H1 (cell line): ENCODE measurements around the gene SCNN1A. TPM values are rescaled to one million over a fixed set of nuclear protein-coding genes. Genes with fewer than 3 reads are reported as not detected.
A peak's percentile ranks its signal among the peaks of the same experiment; 100 is the strongest.

Experiments
- CTCF ChIA-PET: fragments of 300-600 bp; sonication (Branson Sonifier 250); formaldehyde crosslinking; loops from one replicate; lab custom pipeline; 2021; ENCODE audit not compliant: partially characterized antibody; lab: Charles Lee
- POLR2A ChIA-PET: fragments of 300-600 bp; sonication (Branson Sonifier 250); formaldehyde crosslinking; loops from one replicate; lab custom pipeline; 2021; ENCODE audit warnings: inconsistent platforms; ENCODE audit not compliant: partially characterized antibody; lab: Charles Lee
- DNase-seq, 2 experiments: peaks; one replicate each; pipeline versions ENCODE4 v3.0.0 to v3.0.0-alpha.2; 2010 to 2022; ENCODE audit warnings: low spot score in 2 of 2, low read depth in 1 of 2, mixed read lengths in 1 of 2
- FAIRE-seq: peaks from 2 replicates; lab custom pipeline; 2011; peaks lifted over from hg19 to GRCh38; lab: Jason Lieb, UNC
- H2AFZ ChIP-seq: 2 replicates; pipeline ENCODE4 v1.8.1; 2012; ENCODE audit warnings: low read length, inconsistent platforms
- H2AK5ac ChIP-seq: 2 replicates; pipeline ENCODE4 v1.6.1; 2013; ENCODE audit warnings: low read depth, low read length
- H2BK120ac ChIP-seq: replicated peaks from 2 replicates; pipeline ENCODE3; 2013; ENCODE audit warnings: low read depth, low read length, inconsistent platforms
- H2BK12ac ChIP-seq: 2 replicates; pipeline ENCODE4 v1.6.1; 2013; ENCODE audit warnings: low read depth, low read length
- H2BK15ac ChIP-seq: 2 replicates; pipeline ENCODE4 v1.6.1; 2013; ENCODE audit warnings: low read length
- H2BK20ac ChIP-seq: 2 replicates; pipeline ENCODE4 v1.6.1; 2013; ENCODE audit warnings: low read length
- H2BK5ac ChIP-seq: 2 replicates; pipeline ENCODE4 v1.6.1; 2013; ENCODE audit warnings: low read depth, low read length
- H3K14ac ChIP-seq: 2 replicates; pipeline ENCODE4 v1.6.1; 2013; ENCODE audit warnings: inconsistent platforms; ENCODE audit not compliant: insufficient read length
- H3K18ac ChIP-seq: 2 replicates; pipeline ENCODE4 v1.6.1; 2013; ENCODE audit warnings: low read length; ENCODE audit errors: extremely low read depth
- H3K23ac ChIP-seq: 2 replicates; pipeline ENCODE4 v1.6.1; 2013; ENCODE audit warnings: inconsistent platforms; ENCODE audit not compliant: insufficient read length
- H3K23me2 ChIP-seq: 2 replicates; pipeline ENCODE4 v1.6.1; 2013; ENCODE audit warnings: low read depth, low read length
- H3K27ac ChIP-seq: 2 replicates; pipeline ENCODE4 v1.6.1; 2011; ENCODE audit warnings: low read depth, low read length, inconsistent platforms
- H3K27me3 ChIP-seq, 4 experiments: replicated peaks in 1 of 4; 1 replicate in 1 of 4; 2 replicates in 3 of 4; pipeline versions ENCODE4 v1.6.1 to v1.8.1; 2011 to 2013; ENCODE audit warnings: low read length in 3 of 4, mild to moderate bottlenecking in 3 of 4, inconsistent platforms in 2 of 4, mixed read lengths in 2 of 4, moderate library complexity in 1 of 4; ENCODE audit not compliant: control insufficient read depth in 3 of 4, insufficient read depth in 3 of 4; ENCODE audit errors: extremely low read depth in 1 of 4
- H3K36me3 ChIP-seq, 4 experiments: 2 replicates each; pipeline versions ENCODE4 v1.6.1 to v1.8.1; 2011 to 2013; ENCODE audit warnings: mild to moderate bottlenecking in 4 of 4, low read length in 3 of 4, moderate library complexity in 2 of 4, control low read depth in 1 of 4, inconsistent platforms in 1 of 4; ENCODE audit not compliant: insufficient read depth in 4 of 4, control insufficient read depth in 2 of 4
- H3K4ac ChIP-seq: replicated peaks from 2 replicates; pipeline ENCODE3; 2013; ENCODE audit warnings: low read length, low read depth, mixed read lengths, inconsistent platforms; ENCODE audit not compliant: insufficient read length
- H3K4me1 ChIP-seq, 4 experiments: replicated peaks in 1 of 4; 1 replicate in 1 of 4; 2 replicates in 3 of 4; pipeline versions ENCODE4 v1.6.1 to v1.8.1; 2011 to 2013; ENCODE audit warnings: low read length in 3 of 4, inconsistent platforms in 2 of 4, mixed read lengths in 1 of 4; ENCODE audit not compliant: insufficient read depth in 4 of 4, control insufficient read depth in 3 of 4
- H3K4me2 ChIP-seq, 2 experiments: 2 replicates each; pipeline versions ENCODE4 v1.6.1 to v1.8.1; 2011 to 2013; ENCODE audit warnings: low read depth in 2 of 2, low read length in 2 of 2, control low read depth in 1 of 2, inconsistent platforms in 1 of 2, mild to moderate bottlenecking in 1 of 2; ENCODE audit not compliant: insufficient read depth in 1 of 2
- H3K4me3 ChIP-seq, 4 experiments: fragments of 200-600, 300-600 bp in 1 of 4; sonication (generic), shearing (Covaris generic), sonication (Bioruptor Twin) in 1 of 4; 2 replicates each; pipeline versions ENCODE4 v1.5.1 to v1.8.1; 2011 to 2016; ENCODE audit warnings: low read length in 4 of 4, low read depth in 3 of 4, control low read depth in 2 of 4, inconsistent platforms in 2 of 4, mild to moderate bottlenecking in 2 of 4, mixed read lengths in 1 of 4, moderate library complexity in 1 of 4; ENCODE audit not compliant: insufficient read depth in 2 of 4; ENCODE audit errors: extremely low read depth in 1 of 4
- H3K56ac ChIP-seq: replicated peaks from 2 replicates; pipeline ENCODE3; 2013; ENCODE audit warnings: low read depth, mild to moderate bottlenecking, mixed read lengths, low read length, inconsistent platforms; ENCODE audit not compliant: insufficient read length
- H3K79me1 ChIP-seq: 2 replicates; pipeline ENCODE4 v1.6.1; 2013; ENCODE audit warnings: low read depth, low read length, control low read depth
- H3K79me2 ChIP-seq, 2 experiments: 2 replicates each; pipeline versions ENCODE4 v1.6.1 to v1.8.1; 2012 to 2013; ENCODE audit warnings: low read length in 2 of 2, mild to moderate bottlenecking in 2 of 2, inconsistent platforms in 1 of 2; ENCODE audit not compliant: insufficient read depth in 2 of 2, control insufficient read depth in 1 of 2
- H3K9ac ChIP-seq, 4 experiments: replicated peaks in 1 of 4; 1 replicate in 1 of 4; 2 replicates in 3 of 4; pipeline versions ENCODE4 v1.6.1 to v1.8.1; 2011 to 2013; ENCODE audit warnings: low read depth in 3 of 4, low read length in 3 of 4, control low read depth in 2 of 4, mild to moderate bottlenecking in 2 of 4, moderate library complexity in 2 of 4, inconsistent platforms in 1 of 4; ENCODE audit errors: extremely low read depth in 1 of 4
- H3K9me3 ChIP-seq, 2 experiments: 2 replicates each; pipeline versions ENCODE4 v1.6.1 to v1.8.1; 2012 to 2013; ENCODE audit warnings: mild to moderate bottlenecking in 2 of 2, moderate library complexity in 2 of 2, control low read depth in 1 of 2, inconsistent platforms in 1 of 2, low read depth in 1 of 2, low read length in 1 of 2, mixed read lengths in 1 of 2; ENCODE audit not compliant: insufficient read depth in 2 of 2
- H4K20me1 ChIP-seq, 2 experiments: replicated peaks in 1 of 2; 2 replicates each; pipeline versions ENCODE3 to v1.8.1; 2011 to 2013; ENCODE audit warnings: inconsistent platforms in 2 of 2, low read length in 2 of 2, mild to moderate bottlenecking in 1 of 2; ENCODE audit not compliant: insufficient read depth in 2 of 2, control insufficient read depth in 1 of 2
- H4K5ac ChIP-seq: 2 replicates; pipeline ENCODE4 v1.6.1; 2013; ENCODE audit warnings: low read length, low read depth, mixed read lengths, inconsistent platforms; ENCODE audit not compliant: insufficient read length
- H4K8ac ChIP-seq: 2 replicates; pipeline ENCODE4 v1.8.0; 2013; ENCODE audit warnings: mild to moderate bottlenecking, moderate library complexity, low read length, inconsistent platforms; ENCODE audit not compliant: insufficient read depth; ENCODE audit errors: extremely low read depth
- H4K91ac ChIP-seq: replicated peaks from 2 replicates; pipeline ENCODE3; 2013; ENCODE audit warnings: low read length, mixed read lengths, inconsistent platforms; ENCODE audit not compliant: insufficient read length
- MAX ChIP-seq: IDR thresholded peaks from 2 replicates; pipeline ENCODE4 v1.6.1; 2012; ENCODE audit warnings: inconsistent platforms
- POLR2A ChIP-seq, 2 experiments: IDR thresholded peaks; 1 replicate in 1 of 2; 2 replicates in 1 of 2; pipeline ENCODE4 v1.6.1; 2011; ENCODE audit warnings: low read depth in 2 of 2, low read length in 2 of 2, mild to moderate bottlenecking in 2 of 2; ENCODE audit errors: control extremely low read depth in 1 of 2
- POLR2AphosphoS5 ChIP-seq: IDR thresholded peaks from 2 replicates; pipeline ENCODE4 v1.6.1; 2011; ENCODE audit warnings: low read depth, low read length
- WGBS, 2 experiments: shearing (Covaris generic) in 1 of 2; methylation state at CpG; one replicate each; pipeline versions ENCODE4 v1.1.6 to v1.1.7; 2013 to 2015; ENCODE audit warnings: low lambda C conversion rate in 2 of 2, mixed read lengths in 2 of 2, inconsistent platforms in 1 of 2, low coverage in 1 of 2, missing lambda C conversion rate in 1 of 2; ENCODE audit not compliant: insufficient replicate concordance in 2 of 2, insufficient coverage in 1 of 2, insufficient read length in 1 of 2; ENCODE audit errors: extremely low coverage in 1 of 2, missing lambda C conversion rate in 1 of 2; 5-methylcytosine and 5-hydroxymethylcytosine counted together
- polyA plus RNA-seq, 7 experiments: library from polyadenylated mRNA; depleted of rRNA in 3 of 7; stranded (reverse) in 5 of 7; unstranded in 2 of 7; fragments of >200 nt in 5 of 7; fragments of 200-250 nt in 2 of 7; gene quantifications; 1 replicate in 5 of 7; 2 replicates in 1 of 7; 4 replicates in 1 of 7; pipeline versions ENCODE4 v1.2.1 to v1.2.3, GENCODE V29; 2011 to 2013; ENCODE audit warnings: missing spikeins in 2 of 7, mixed read lengths in 2 of 7
- total RNA-seq: library from RNA; stranded (reverse); fragmentation: NEBNext Ultra II Directional; extraction: Animal tissue kit (Norgen Biotek cat#: 25700); gene quantifications from 2 replicates; pipeline ENCODE4 v1.2.1, GENCODE V29; 2021

SCNN1A gene
- total and polyA plus RNA-seq, 2 of the 8 experiments (the other 6 are each of a cell fraction or from before 2014, with no cell fraction given) = 85.5 to 156 TPM

GRCh38 chr12:6328045-6328779 is 47.2 kb downstream of the SCNN1A start:
- H3K14ac ChIP-seq = no peak overlapping the region
- H3K79me2 ChIP-seq = no peaks in the 10 kb centered on the region
- H2BK15ac ChIP-seq = peak overlapping the region; percentile 29; the same call in 1 of the 2 replicates
- no peak overlapping the region for H4K5ac ChIP-seq
- no peaks in the 10 kb centered on the region for H4K20me1 ChIP-seq
- peak overlapping the region; percentile 21; the same call in 1 of the 2 replicates for H2BK20ac ChIP-seq
- H4K91ac ChIP-seq = no peak overlapping the region
- H3K18ac ChIP-seq = peak overlapping the region; percentile 51; the same call in 1 of the 2 replicates
- peak overlapping the region; percentile 75; the same call in 1 of the 2 replicates for H2AK5ac ChIP-seq
- H3K56ac ChIP-seq = no peak overlapping the region
- FAIRE-seq (no peak), DNase-seq (no peak)
- H3K27me3 ChIP-seq = no peaks in the 10 kb centered on the region
- H2BK5ac ChIP-seq = no peak overlapping the region
- H3K4me3 ChIP-seq = no peak overlapping the region
- H3K23ac ChIP-seq = no peak overlapping the region
- no peak overlapping the region for H3K27ac ChIP-seq
- ChIA-PET CTCF (interaction anchor here (0.6 to 7.8 kb wide), 17 partner anchors 8 to 291 kb away, joined by 3 to 109 read pairs (median 8); partner anchors contain the start of genes SCNN1A, TNFRSF1A and VAMP1), POLR2A (interaction anchor here (0.6 to 17.5 kb wide), 15 partner anchors 8 to 206 kb away, joined by 3 to 286 read pairs (median 6); partner anchors contain the start of genes GAPDH, LTBR, SCNN1A and TNFRSF1A)
- no peak overlapping the region for H2BK120ac ChIP-seq
- H4K8ac ChIP-seq = no peak overlapping the region
- H3K36me3 ChIP-seq = peaks cover 11 to 40% (median 24%) of the 10 kb centered on the region in 4 experiments; a peak in 5 of 8 replicates
- TF ChIP-seq POLR2A (IDR thresholded peaks at IDR 0.05; ENCODE audit: control extremely low read depth in 1 of 2, low read depth in 2 of 2, low read length in 2 of 2) (peak in 1 of 2 experiments; percentile 18; a peak in 1 of 3 replicates), POLR2AphosphoS5 (peak; percentile 42; the same call in 1 of the 2 replicates), MAX (no peak)
- peaks cover 9 to 43% (median 24%) of the 10 kb centered on the region in 4 experiments for H3K4me1 ChIP-seq
- no peak overlapping the region for H3K9ac ChIP-seq
- H3K79me1 ChIP-seq = no peaks in the 10 kb centered on the region; the same call in 1 of the 2 replicates
- no peak overlapping the region for H2BK12ac ChIP-seq
- H2AFZ ChIP-seq = no peak overlapping the region
- H3K23me2 ChIP-seq = peaks cover 4% of the 10 kb centered on the region; the same call in 1 of the 2 replicates
- H3K4ac ChIP-seq = no peak overlapping the region
- H3K9me3 ChIP-seq = no peaks in the 10 kb centered on the region
- 87% methylated on average over 10 of the region's 10 CpGs; no CpG with 5 or more reads in 1 of the 2 experiments for WGBS, 2 experiments
- no peak overlapping the region; a peak in 2 of 4 replicates for H3K4me2 ChIP-seq
